OCI-LY7 (cell line): Measurements from ENCODE around the gene HRH2.

Experiments used
- EZH2phosphoT487 ChIP-seq: fragments of 200-600 bp; sonication (generic); IDR thresholded peaks from 2 replicates; pipeline ENCODE4 v1.6.1; 2018; ENCODE audit warnings: low read depth, borderline replicate concordance, mild to moderate bottlenecking, mixed run types, antibody characterized with exemption, low read length, moderate library complexity, mixed read lengths
- TF ChIP-seq, protein P1 (sequence below): fragments of 200-600 bp; sonication (generic); conservative IDR thresholded peaks from 2 replicates; pipeline ENCODE4 v1.5.1; 2014; ENCODE audit warnings: mild to moderate bottlenecking, antibody characterized with exemption, low read length, moderate library complexity, mixed read lengths

DNA sequence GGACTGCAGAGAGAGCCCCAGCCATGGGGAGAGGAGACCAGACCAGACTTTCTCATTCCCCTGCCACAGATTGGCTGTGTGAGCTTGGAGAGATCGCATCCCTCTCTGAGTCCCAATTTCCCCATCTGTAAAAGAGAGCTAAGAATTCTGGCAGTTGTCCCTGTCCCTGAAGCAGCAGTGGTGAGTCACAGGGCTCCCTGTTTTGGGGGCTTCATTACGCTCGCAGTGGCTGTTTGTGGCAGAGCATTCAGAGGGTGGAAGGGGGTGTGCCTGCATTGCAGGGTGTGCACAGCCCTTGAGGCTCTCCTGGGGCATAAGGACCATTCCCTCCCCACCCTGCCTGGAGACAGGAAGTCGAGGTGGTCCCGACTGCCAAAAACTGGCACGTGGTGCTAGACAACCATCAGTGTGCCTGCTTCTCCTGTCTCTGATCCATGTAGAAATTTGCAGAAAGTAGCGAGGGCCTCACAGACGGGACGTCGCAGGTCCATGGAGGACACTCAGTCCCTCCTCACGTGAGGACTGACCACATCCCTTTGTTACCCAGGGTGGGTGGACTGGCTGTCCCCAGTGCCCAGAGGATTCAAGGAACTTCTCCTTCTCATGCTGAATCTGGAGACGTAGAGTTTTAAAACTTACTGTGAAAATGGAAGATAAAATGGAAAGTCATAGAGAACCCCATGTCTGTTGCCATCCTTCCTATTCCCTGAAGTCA, 35.3 kb downstream of the HRH2 start:
- TF ChIP-seq, protein P1, sequence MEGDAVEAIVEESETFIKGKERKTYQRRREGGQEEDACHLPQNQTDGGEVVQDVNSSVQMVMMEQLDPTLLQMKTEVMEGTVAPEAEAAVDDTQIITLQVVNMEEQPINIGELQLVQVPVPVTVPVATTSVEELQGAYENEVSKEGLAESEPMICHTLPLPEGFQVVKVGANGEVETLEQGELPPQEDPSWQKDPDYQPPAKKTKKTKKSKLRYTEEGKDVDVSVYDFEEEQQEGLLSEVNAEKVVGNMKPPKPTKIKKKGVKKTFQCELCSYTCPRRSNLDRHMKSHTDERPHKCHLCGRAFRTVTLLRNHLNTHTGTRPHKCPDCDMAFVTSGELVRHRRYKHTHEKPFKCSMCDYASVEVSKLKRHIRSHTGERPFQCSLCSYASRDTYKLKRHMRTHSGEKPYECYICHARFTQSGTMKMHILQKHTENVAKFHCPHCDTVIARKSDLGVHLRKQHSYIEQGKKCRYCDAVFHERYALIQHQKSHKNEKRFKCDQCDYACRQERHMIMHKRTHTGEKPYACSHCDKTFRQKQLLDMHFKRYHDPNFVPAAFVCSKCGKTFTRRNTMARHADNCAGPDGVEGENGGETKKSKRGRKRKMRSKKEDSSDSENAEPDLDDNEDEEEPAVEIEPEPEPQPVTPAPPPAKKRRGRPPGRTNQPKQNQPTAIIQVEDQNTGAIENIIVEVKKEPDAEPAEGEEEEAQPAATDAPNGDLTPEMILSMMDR = no peak
- TF ChIP-seq EZH2phosphoT487 = no peak
